Mesenchymal stem cell (in vitro differentiated cells and primary cell): ENCODE results near the gene CFAP97D1.

Source experiments
- DNase-seq: peaks from one replicate; pipeline ENCODE4 v3.0.0-alpha.2; 2013
- H2AFZ ChIP-seq: one replicate; pipeline ENCODE4 v1.6.1; 2013; ENCODE audit warnings: low read depth, mild to moderate bottlenecking, control low read depth, inconsistent platforms, low read length, moderate library complexity
- H2AK5ac ChIP-seq: 2 replicates; pipeline ENCODE4 v1.6.1; 2013; ENCODE audit warnings: low read length, moderate library complexity, mild to moderate bottlenecking, inconsistent platforms; ENCODE audit not compliant: severe bottlenecking
- H2BK120ac ChIP-seq: one replicate; pipeline ENCODE4 v1.6.1; 2013; ENCODE audit warnings: low read depth, mild to moderate bottlenecking, inconsistent platforms, low read length, moderate library complexity
- H2BK12ac ChIP-seq, 2 experiments: one replicate each; pipeline ENCODE4 v1.6.1; 2013; ENCODE audit warnings: inconsistent platforms in 2 of 2, low read length in 2 of 2, mild to moderate bottlenecking in 2 of 2, moderate library complexity in 2 of 2, control low read depth in 1 of 2
- H2BK15ac ChIP-seq: one replicate; pipeline ENCODE4 v1.6.1; 2013; ENCODE audit warnings: mild to moderate bottlenecking, low read depth, inconsistent platforms; ENCODE audit not compliant: poor library complexity, severe bottlenecking
- H2BK5ac ChIP-seq: 2 replicates; pipeline ENCODE4 v1.6.1; 2013; ENCODE audit warnings: low read depth, mild to moderate bottlenecking, low read length, control low read depth, inconsistent platforms; ENCODE audit not compliant: poor library complexity, severe bottlenecking
- H3K14ac ChIP-seq, 2 experiments: one replicate each; pipeline ENCODE4 v1.6.1; 2013; ENCODE audit warnings: inconsistent platforms in 2 of 2, low read length in 2 of 2, control low read depth in 1 of 2, mild to moderate bottlenecking in 1 of 2, moderate library complexity in 1 of 2
- H3K18ac ChIP-seq, 2 experiments: one replicate each; pipeline ENCODE4 v1.6.1; 2013; ENCODE audit warnings: inconsistent platforms in 2 of 2, low read length in 2 of 2, control low read depth in 1 of 2, low read depth in 1 of 2, mild to moderate bottlenecking in 1 of 2
- H3K23ac ChIP-seq, 2 experiments: one replicate each; pipeline ENCODE4 v1.6.1; 2013; ENCODE audit warnings: inconsistent platforms in 2 of 2, low read length in 2 of 2, mild to moderate bottlenecking in 2 of 2, moderate library complexity in 2 of 2, control low read depth in 1 of 2
- H3K27ac ChIP-seq: 2 replicates; pipeline ENCODE4 v1.5.1; 2013; ENCODE audit warnings: mild to moderate bottlenecking, moderate library complexity, low read length, control low read depth, inconsistent platforms; ENCODE audit not compliant: poor library complexity, severe bottlenecking
- H3K27me3 ChIP-seq, 2 experiments: 2 replicates each; pipeline versions ENCODE4 v1.6.1 to v1.7.0; 2013; ENCODE audit warnings: low read length in 2 of 2, mild to moderate bottlenecking in 2 of 2, moderate library complexity in 2 of 2, control low read depth in 1 of 2, inconsistent platforms in 1 of 2; ENCODE audit not compliant: control insufficient read depth in 1 of 2, insufficient read depth in 1 of 2
- H3K36me3 ChIP-seq, 2 experiments: 2 replicates each; pipeline versions ENCODE4 v1.6.1 to v1.7.0; 2013; ENCODE audit warnings: low read length in 2 of 2, control low read depth in 1 of 2, inconsistent platforms in 1 of 2, low read depth in 1 of 2, mild to moderate bottlenecking in 1 of 2; ENCODE audit not compliant: insufficient read depth in 2 of 2, control insufficient read depth in 1 of 2
- H3K4ac ChIP-seq, 2 experiments: one replicate each; pipeline ENCODE4 v1.6.1; 2013; ENCODE audit warnings: inconsistent platforms in 2 of 2, low read length in 2 of 2, mild to moderate bottlenecking in 2 of 2, moderate library complexity in 2 of 2, control low read depth in 1 of 2, low read depth in 1 of 2
- H3K4me1 ChIP-seq: 2 replicates; pipeline ENCODE4 v1.6.1; 2013; ENCODE audit warnings: low read depth, low read length, control low read depth; ENCODE audit not compliant: control insufficient read depth, insufficient read depth
- H3K4me2 ChIP-seq: 2 replicates; pipeline ENCODE4 v1.6.1; 2013; ENCODE audit warnings: low read length, mild to moderate bottlenecking, inconsistent platforms; ENCODE audit not compliant: poor library complexity, severe bottlenecking
- H3K4me3 ChIP-seq, 2 experiments: 2 replicates each; pipeline versions ENCODE4 v1.5.1 to v1.7.0; 2013; ENCODE audit warnings: low read length in 2 of 2, mild to moderate bottlenecking in 2 of 2, control low read depth in 1 of 2, low read depth in 1 of 2; ENCODE audit not compliant: insufficient read depth in 1 of 2
- H3K79me1 ChIP-seq: replicated peaks from 2 replicates; pipeline ENCODE4 v1.6.1; 2013; ENCODE audit warnings: mild to moderate bottlenecking, control low read depth, low read length, inconsistent platforms; ENCODE audit not compliant: poor library complexity, severe bottlenecking
- H3K9ac ChIP-seq: 2 replicates; pipeline ENCODE4 v1.7.0; 2013; ENCODE audit warnings: mild to moderate bottlenecking, low read length, moderate library complexity
- H3K9me3 ChIP-seq: 2 replicates; pipeline ENCODE4 v1.7.0; 2013; ENCODE audit warnings: mild to moderate bottlenecking, low read length; ENCODE audit not compliant: control insufficient read depth
- H4K8ac ChIP-seq: one replicate; pipeline ENCODE4 v1.6.1; 2013; ENCODE audit warnings: inconsistent platforms, mild to moderate bottlenecking, low read length, moderate library complexity
- H4K91ac ChIP-seq: one replicate; pipeline ENCODE4 v1.6.1; 2013; ENCODE audit warnings: mild to moderate bottlenecking, low read length, inconsistent platforms
- WGBS: methylation state at CpG from one replicate; pipeline ENCODE4 v1.1.7; 2013; ENCODE audit warnings: mixed read lengths; 5-methylcytosine and 5-hydroxymethylcytosine counted together

Gene CFAP97D1

GRCh38 chr17:43755389-43755875 is 24.8 kb upstream of the CFAP97D1 start:
- Histone ChIP-seq H2AFZ (no peak overlapping the region), H3K4me2 (peak overlapping the region; percentile 64), H3K36me3 (no peaks in the 10 kb centered on the region), H3K18ac (no peak overlapping the region), H3K79me1 (no peaks in the 10 kb centered on the region), H4K8ac (peak overlapping the region; percentile 12), H2BK15ac (peak overlapping the region; percentile 71), H3K4me3 (peak overlapping the region; percentile 36 to 56), H2AK5ac (no peak overlapping the region), H3K14ac (no peak overlapping the region), H3K4me1 (peaks cover 9% of the 10 kb centered on the region), H3K27ac (no peak overlapping the region), H3K9ac (no peak overlapping the region), H2BK120ac (no peak overlapping the region), H2BK12ac (no peak overlapping the region), H3K4ac (no peak overlapping the region), H3K23ac (no peak overlapping the region), H3K9me3 (no peaks in the 10 kb centered on the region), H2BK5ac (no peak overlapping the region), H3K27me3 (peaks cover 85 to 90% of the 10 kb centered on the region in 2 experiments), H4K91ac (no peak overlapping the region)
- peak; percentile 33 for DNase-seq
- WGBS = 14% methylated on average over 59 of the region's 60 CpGs

DNA sequence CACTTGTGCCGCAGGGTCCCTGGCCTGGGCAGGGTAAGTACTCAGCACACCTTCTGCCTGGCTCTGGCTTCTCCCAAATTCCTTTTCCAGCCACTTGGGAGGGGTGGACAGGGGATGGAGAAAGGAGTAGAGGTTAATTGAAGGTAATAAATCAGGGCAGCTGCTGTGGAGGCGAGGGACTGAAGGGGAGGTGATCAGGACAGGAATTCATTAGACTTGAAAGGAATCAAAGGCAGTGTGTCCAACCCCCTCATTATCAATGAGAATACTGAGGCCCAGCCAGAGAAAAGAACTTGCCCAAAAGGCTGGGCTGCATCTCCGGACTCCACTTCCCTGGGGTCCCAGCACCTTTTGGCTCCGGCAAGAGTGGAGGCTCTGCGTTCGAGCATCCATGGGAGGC is 24.0 kb upstream of the CFAP97D1 start:
- peaks cover 9% of the 10 kb centered on the region for H3K4me1 ChIP-seq
- peaks cover 77 to 83% of the 10 kb centered on the region in 2 experiments for H3K27me3 ChIP-seq
- H3K4me2 ChIP-seq = no peak overlapping the region
- H2BK5ac ChIP-seq = no peak overlapping the region
- H2BK120ac ChIP-seq = no peak overlapping the region
- H3K27ac ChIP-seq = no peak overlapping the region
- 84% methylated on average over 6 of the region's 6 CpGs for WGBS
- no peak overlapping the region for H3K14ac ChIP-seq
- H3K23ac ChIP-seq = no peak overlapping the region
- no peak overlapping the region for H4K91ac ChIP-seq
- no peak overlapping the region for H4K8ac ChIP-seq
- DNase-seq = no peak
- H3K4ac ChIP-seq = no peak overlapping the region
- no peaks in the 10 kb centered on the region for H3K36me3 ChIP-seq
- H2AFZ ChIP-seq = no peak overlapping the region
- no peak overlapping the region for H3K18ac ChIP-seq
- H2BK12ac ChIP-seq = no peak overlapping the region
- H3K4me3 ChIP-seq = no peak overlapping the region
- no peak overlapping the region for H3K9ac ChIP-seq
- H2AK5ac ChIP-seq = no peak overlapping the region
- H2BK15ac ChIP-seq = no peak overlapping the region
- no peaks in the 10 kb centered on the region for H3K9me3 ChIP-seq
- no peaks in the 10 kb centered on the region for H3K79me1 ChIP-seq

DNA sequence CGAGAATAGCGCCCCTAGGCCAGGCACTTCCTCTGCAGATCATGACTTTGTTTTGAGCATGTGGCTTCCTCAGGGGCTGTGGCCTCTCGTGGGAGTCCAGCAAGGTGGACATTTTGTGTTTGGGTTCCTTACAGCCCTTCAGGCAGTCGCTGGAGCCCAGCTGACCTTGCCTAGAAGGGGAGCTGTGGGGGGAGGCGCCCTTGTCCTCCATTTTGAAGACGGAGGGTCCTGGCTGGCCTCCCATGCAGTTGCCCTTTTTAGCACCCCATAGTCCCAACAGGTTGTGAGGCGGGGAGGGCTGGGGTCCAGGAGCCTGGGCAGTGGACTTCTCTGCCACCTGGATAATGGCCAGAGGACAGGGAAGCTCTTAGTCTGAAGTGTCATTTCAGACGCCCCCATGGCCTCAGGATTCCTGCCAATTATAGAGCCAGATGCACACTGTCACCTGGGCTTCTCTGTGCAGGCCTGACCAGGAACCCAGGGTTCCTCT is 23.0 kb upstream of the CFAP97D1 start:
- H2AK5ac ChIP-seq = no peak overlapping the region
- H3K4me3 ChIP-seq = no peak overlapping the region
- H2AFZ ChIP-seq = no peak overlapping the region
- H2BK15ac ChIP-seq = no peak overlapping the region
- H3K4ac ChIP-seq = no peak overlapping the region
- WGBS = 90% methylated on average over 8 of the region's 8 CpGs
- no peak overlapping the region for H3K27ac ChIP-seq
- no peak overlapping the region for H2BK120ac ChIP-seq
- no peak overlapping the region for H3K9ac ChIP-seq
- H4K8ac ChIP-seq = no peak overlapping the region
- peaks cover 9% of the 10 kb centered on the region for H3K4me1 ChIP-seq
- H3K18ac ChIP-seq = no peak overlapping the region
- no peaks in the 10 kb centered on the region for H3K79me1 ChIP-seq
- H3K23ac ChIP-seq = no peak overlapping the region
- H3K9me3 ChIP-seq = no peaks in the 10 kb centered on the region
- no peak overlapping the region for H3K4me2 ChIP-seq
- H3K27me3 ChIP-seq = peaks cover 71 to 75% of the 10 kb centered on the region in 2 experiments
- H4K91ac ChIP-seq = no peak overlapping the region
- H3K14ac ChIP-seq = no peak overlapping the region
- H2BK5ac ChIP-seq = no peak overlapping the region
- no peak overlapping the region for H2BK12ac ChIP-seq
- no peak for DNase-seq
- H3K36me3 ChIP-seq = no peaks in the 10 kb centered on the region

- peaks cover 63 to 67% of the 10 kb centered on the region in 2 experiments for H3K27me3 ChIP-seq
- H2AFZ ChIP-seq = no peak overlapping the region
- no peak overlapping the region for H3K9ac ChIP-seq
- no peak overlapping the region for H3K23ac ChIP-seq
- H3K36me3 ChIP-seq = no peaks in the 10 kb centered on the region
- peaks cover 9% of the 10 kb centered on the region for H3K4me1 ChIP-seq
- no peak overlapping the region for H3K4me2 ChIP-seq
- no peak overlapping the region for H4K8ac ChIP-seq
- H2BK15ac ChIP-seq = no peak overlapping the region
- H2BK12ac ChIP-seq = no peak overlapping the region
- H3K4me3 ChIP-seq = no peak overlapping the region
- no peak overlapping the region for H3K18ac ChIP-seq
- no peak overlapping the region for H3K14ac ChIP-seq
- no peak overlapping the region for H3K27ac ChIP-seq
- no peaks in the 10 kb centered on the region for H3K9me3 ChIP-seq
- H2BK5ac ChIP-seq = no peak overlapping the region
- H2AK5ac ChIP-seq = no peak overlapping the region
- H3K4ac ChIP-seq = no peak overlapping the region
- no peak for DNase-seq
- no peak overlapping the region for H4K91ac ChIP-seq
- H3K79me1 ChIP-seq = no peaks in the 10 kb centered on the region
- no peak overlapping the region for H2BK120ac ChIP-seq
- WGBS = 85% methylated on average over 6 of the region's 6 CpGs
These were observed 22.1 kb upstream of the CFAP97D1 start for GRCh38 chr17:43758086-43758485.
